OCI-LY3 (cell line): ENCODE data around the gene RNASEL.

Experiments used
- H2AFZ ChIP-seq: fragments of 200-600, 300-600 bp; shearing (Covaris generic); 2 replicates; pipeline ENCODE4 v1.6.0; 2014; ENCODE audit warnings: antibody characterized with exemption, low read depth, low read length
- H3K27ac ChIP-seq: fragments of 200-600, 300-600 bp; sonication (generic); 2 replicates; pipeline ENCODE4 v1.5.1; 2014; ENCODE audit warnings: mild to moderate bottlenecking, low read length, moderate library complexity, mixed read lengths
- H3K27me3 ChIP-seq: fragments of 200-600, 300-600 bp; sonication (generic); 2 replicates; pipeline ENCODE4 v1.6.1; 2014; ENCODE audit warnings: low read depth, low read length, mixed read lengths
- H3K36me3 ChIP-seq: fragments of 200-600, 300-600 bp; sonication (generic); replicated peaks from 2 replicates; pipeline ENCODE3; 2014; ENCODE audit warnings: low read depth, low read length, mixed read lengths
- H3K4me1 ChIP-seq: fragments of 300-600, 200-600 bp; sonication (generic); 2 replicates; pipeline ENCODE4 v1.6.1; 2014; ENCODE audit warnings: low read length, mixed read lengths
- H3K4me2 ChIP-seq: fragments of 200-600, 300-600 bp; sonication (generic); 2 replicates; pipeline ENCODE4 v1.6.1; 2014; ENCODE audit warnings: low read length, mixed read lengths
- H3K4me3 ChIP-seq: fragments of 300-600, 200-600 bp; sonication (generic); 2 replicates; pipeline ENCODE4 v1.5.1; 2014; ENCODE audit warnings: antibody characterized with exemption, mild to moderate bottlenecking, low read length, moderate library complexity
- H3K79me2 ChIP-seq: fragments of 300-600, 200-600 bp; shearing (Covaris generic); 2 replicates; pipeline ENCODE4 v1.6.1; 2014; ENCODE audit warnings: mild to moderate bottlenecking, low read length, mixed read lengths
- H3K9ac ChIP-seq: fragments of 300-600, 200-600 bp; shearing (Covaris generic); 2 replicates; pipeline ENCODE4 v1.6.0; 2014; ENCODE audit warnings: mild to moderate bottlenecking, low read length, moderate library complexity
- H3K9me3 ChIP-seq: fragments of 200-600, 300-600 bp; shearing (Covaris generic); 2 replicates; pipeline ENCODE4 v1.6.1; 2014; ENCODE audit warnings: low read length, mixed read lengths; ENCODE audit not compliant: insufficient read depth
- H4K20me1 ChIP-seq: fragments of 200-600, 300-600 bp; sonication (generic); 2 replicates; pipeline ENCODE4 v1.6.1; 2016; ENCODE audit warnings: low read length, mixed read lengths; ENCODE audit not compliant: insufficient read depth
- EZH2phosphoT487 ChIP-seq: fragments of 200-600 bp; shearing (Covaris generic); IDR thresholded peaks from 2 replicates; pipeline ENCODE4 v1.6.1; 2018; ENCODE audit warnings: antibody characterized with exemption, mixed run types, low read depth
- TF ChIP-seq, protein P1 (sequence below): fragments of 200-600, 300-600 bp; sonication (generic); IDR thresholded peaks from 2 replicates; pipeline ENCODE4 v1.5.1; 2014; ENCODE audit warnings: antibody characterized with exemption, low read length, low read depth

Gene RNASEL

DNA sequence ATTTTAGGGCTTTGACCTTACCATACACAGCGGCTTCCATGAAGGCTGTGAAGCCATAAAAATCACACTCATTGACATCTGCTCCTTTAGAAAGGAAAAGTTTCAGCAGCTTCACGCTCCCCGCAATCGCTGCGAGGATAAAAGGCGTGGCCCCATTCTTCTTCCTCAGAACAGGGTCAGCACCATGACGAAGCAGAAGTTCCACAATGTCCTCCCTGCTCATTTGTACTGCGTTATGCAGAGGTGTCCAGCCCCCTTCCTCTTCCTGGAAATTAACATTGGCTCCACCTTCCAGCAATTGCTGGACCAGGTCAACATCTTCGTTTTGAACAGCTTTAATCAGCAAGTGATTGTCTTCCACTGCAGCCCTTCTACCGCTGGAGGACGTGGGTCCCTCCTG is 2.7 kb downstream of the RNASEL start:
- Histone ChIP-seq H3K9me3 (no peaks in the 10 kb centered on the region), H3K4me3 (no peak overlapping the region), H3K4me2 (no peak overlapping the region), H3K36me3 (peaks cover 10% of the 10 kb centered on the region), H2AFZ (no peak overlapping the region), H4K20me1 (no peaks in the 10 kb centered on the region), H3K79me2 (no peaks in the 10 kb centered on the region), H3K27ac (no peak overlapping the region), H3K27me3 (no peaks in the 10 kb centered on the region), H3K4me1 (peaks cover 12% of the 10 kb centered on the region), H3K9ac (no peak overlapping the region)
- no peak for TF ChIP-seq EZH2phosphoT487
- TF ChIP-seq, protein P1, sequence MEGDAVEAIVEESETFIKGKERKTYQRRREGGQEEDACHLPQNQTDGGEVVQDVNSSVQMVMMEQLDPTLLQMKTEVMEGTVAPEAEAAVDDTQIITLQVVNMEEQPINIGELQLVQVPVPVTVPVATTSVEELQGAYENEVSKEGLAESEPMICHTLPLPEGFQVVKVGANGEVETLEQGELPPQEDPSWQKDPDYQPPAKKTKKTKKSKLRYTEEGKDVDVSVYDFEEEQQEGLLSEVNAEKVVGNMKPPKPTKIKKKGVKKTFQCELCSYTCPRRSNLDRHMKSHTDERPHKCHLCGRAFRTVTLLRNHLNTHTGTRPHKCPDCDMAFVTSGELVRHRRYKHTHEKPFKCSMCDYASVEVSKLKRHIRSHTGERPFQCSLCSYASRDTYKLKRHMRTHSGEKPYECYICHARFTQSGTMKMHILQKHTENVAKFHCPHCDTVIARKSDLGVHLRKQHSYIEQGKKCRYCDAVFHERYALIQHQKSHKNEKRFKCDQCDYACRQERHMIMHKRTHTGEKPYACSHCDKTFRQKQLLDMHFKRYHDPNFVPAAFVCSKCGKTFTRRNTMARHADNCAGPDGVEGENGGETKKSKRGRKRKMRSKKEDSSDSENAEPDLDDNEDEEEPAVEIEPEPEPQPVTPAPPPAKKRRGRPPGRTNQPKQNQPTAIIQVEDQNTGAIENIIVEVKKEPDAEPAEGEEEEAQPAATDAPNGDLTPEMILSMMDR: no peak

DNA sequence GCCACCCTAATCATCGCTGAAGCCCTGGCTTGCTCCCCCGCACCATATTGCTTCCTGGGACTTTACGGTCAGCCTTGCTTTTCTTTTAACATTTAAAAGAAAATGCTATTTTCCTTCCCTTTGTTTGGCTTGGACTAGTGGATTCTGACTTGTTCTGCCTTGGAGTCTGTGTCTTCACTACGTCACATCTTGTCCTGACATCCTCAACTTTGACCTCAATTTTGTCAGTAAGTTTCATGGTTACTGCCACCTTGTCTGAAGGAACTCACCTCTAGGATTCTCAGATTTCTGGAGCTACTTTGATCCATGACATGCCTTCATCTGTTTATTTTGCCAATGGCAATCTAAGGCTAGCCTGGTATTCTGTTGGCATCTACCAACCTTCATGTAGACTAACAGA is 4.3 kb downstream of the RNASEL start:
- no peak for TF ChIP-seq EZH2phosphoT487
- TF ChIP-seq, protein P1: no peak
- Histone ChIP-seq H4K20me1 (no peaks in the 10 kb centered on the region), H2AFZ (no peak overlapping the region), H3K4me1 (peaks cover 17% of the 10 kb centered on the region), H3K4me2 (no peak overlapping the region), H3K27ac (no peak overlapping the region), H3K9me3 (no peaks in the 10 kb centered on the region), H3K36me3 (peaks cover 25% of the 10 kb centered on the region), H3K79me2 (no peaks in the 10 kb centered on the region), H3K4me3 (no peak overlapping the region), H3K27me3 (no peaks in the 10 kb centered on the region), H3K9ac (no peak overlapping the region)

DNA sequence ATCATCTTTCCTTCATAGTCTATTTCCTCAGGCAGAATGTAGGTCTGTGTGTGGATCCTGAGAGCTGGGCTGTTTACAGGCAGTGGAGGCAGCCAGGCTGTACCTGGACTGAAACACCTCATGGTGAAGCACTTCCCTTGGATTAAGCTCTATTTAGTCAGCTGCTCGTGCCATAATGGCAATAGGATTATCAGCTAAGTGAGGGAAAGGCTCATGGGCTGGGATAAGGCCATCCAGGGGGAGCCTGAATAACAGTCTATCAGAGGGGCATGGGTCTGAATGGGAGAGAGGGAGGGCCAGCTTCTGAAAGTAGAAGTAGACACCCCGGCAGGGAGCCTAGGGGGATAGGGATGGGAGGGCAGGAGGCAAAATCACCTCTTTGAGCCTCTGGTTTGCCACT is 8.3 kb downstream of the RNASEL start:
- H3K4me3 ChIP-seq: no peak overlapping the region
- H3K9me3 ChIP-seq: no peaks in the 10 kb centered on the region
- TF ChIP-seq, protein P1: no peak
- TF ChIP-seq EZH2phosphoT487: no peak
- H3K27me3 ChIP-seq: no peaks in the 10 kb centered on the region
- no peaks in the 10 kb centered on the region for H4K20me1 ChIP-seq
- peaks cover 31% of the 10 kb centered on the region for H3K36me3 ChIP-seq
- H3K4me2 ChIP-seq: no peak overlapping the region
- H2AFZ ChIP-seq: no peak overlapping the region
- H3K4me1 ChIP-seq: peaks cover 5% of the 10 kb centered on the region; the same call in 1 of the 2 replicates
- no peak overlapping the region for H3K9ac ChIP-seq
- no peak overlapping the region for H3K27ac ChIP-seq
- H3K79me2 ChIP-seq: no peaks in the 10 kb centered on the region

DNA sequence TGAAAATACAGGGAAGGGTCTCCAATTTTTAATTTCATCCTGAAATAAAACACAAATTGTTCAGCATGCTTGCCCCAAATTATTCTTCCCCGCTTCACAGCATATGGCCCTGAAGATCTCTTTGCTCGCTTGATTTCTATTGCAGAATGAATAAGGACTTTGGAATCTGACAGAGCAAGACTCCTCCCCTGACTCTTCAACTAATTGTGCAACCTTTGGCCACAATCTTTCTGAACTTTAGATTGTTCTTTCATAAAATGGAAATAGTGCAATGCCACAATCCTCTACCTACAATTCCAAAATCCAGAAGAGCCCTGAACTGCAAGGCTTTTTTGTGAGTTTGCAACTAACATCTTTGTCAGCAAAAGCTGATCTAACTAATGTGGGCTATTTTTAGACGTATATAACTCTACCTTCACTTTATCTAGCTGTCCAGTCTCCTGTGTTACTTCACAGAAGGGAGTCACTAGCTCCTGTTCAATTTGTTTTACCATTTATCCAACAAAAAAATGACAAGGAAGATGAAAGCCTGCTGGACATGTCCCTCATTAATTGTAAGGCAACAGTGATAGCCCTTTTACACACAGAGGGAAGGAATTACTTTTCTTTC is 13.4 kb downstream of the RNASEL start:
- Histone ChIP-seq H4K20me1 (no peaks in the 10 kb centered on the region), H3K9ac (no peak overlapping the region), H3K27me3 (no peaks in the 10 kb centered on the region), H2AFZ (no peak overlapping the region), H3K79me2 (no peaks in the 10 kb centered on the region), H3K9me3 (no peaks in the 10 kb centered on the region), H3K27ac (no peak overlapping the region), H3K4me2 (no peak overlapping the region), H3K4me1 (peaks cover 23% of the 10 kb centered on the region), H3K36me3 (peaks cover 28% of the 10 kb centered on the region), H3K4me3 (no peak overlapping the region)
- TF ChIP-seq, protein P1: no peak
- no peak for TF ChIP-seq EZH2phosphoT487
